ENCODE data around the gene CCDC78.

The CCDC78 gene

GRCh38 chr16:722835-723633 lies 3.2 kb downstream of the CCDC78 start:
- FAIRE-seq: no peak

- no peak for FAIRE-seq
Observed at GRCh38 chr16:721765-722540, 4.3 kb downstream of the CCDC78 start.

- FAIRE-seq: no peak
Observed at GRCh38 chr16:720990-721764, 5.1 kb downstream of the CCDC78 start, which contains the start of gene ANTKMT. TSS of gene ANTKMT (plus strand) at chr16:721146. CDS start at chr16:721275, 129 bp downstream.

DNA sequence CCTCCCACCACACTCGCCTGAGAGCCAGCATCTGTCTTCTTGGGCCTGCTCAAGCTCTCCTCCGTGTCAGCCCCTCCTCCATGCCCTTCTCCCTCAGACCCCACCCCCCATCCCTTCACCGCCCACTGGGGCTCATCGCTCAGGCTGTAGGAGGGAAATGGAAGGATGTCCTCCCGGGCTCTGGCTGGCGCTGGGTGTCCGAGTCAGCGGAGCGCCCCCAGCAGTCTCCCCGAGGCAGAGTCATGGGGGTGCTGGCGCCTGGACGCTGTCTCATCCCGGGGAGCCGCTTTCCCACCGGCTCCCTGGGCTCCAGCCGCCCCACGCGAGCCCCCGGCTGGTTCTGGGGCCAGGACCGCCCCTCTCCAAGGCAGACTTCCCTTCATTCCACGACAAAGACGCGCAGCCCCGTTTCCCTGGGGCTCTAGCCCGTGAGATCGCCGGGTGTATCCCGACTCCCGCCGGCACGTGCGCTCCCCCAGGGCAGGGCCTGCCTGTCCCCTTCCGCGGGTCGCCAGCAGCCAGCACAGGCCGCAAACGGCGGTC lies 5.7 kb downstream of the CCDC78 start:
- peak; percentile 92 for FAIRE-seq

DNA sequence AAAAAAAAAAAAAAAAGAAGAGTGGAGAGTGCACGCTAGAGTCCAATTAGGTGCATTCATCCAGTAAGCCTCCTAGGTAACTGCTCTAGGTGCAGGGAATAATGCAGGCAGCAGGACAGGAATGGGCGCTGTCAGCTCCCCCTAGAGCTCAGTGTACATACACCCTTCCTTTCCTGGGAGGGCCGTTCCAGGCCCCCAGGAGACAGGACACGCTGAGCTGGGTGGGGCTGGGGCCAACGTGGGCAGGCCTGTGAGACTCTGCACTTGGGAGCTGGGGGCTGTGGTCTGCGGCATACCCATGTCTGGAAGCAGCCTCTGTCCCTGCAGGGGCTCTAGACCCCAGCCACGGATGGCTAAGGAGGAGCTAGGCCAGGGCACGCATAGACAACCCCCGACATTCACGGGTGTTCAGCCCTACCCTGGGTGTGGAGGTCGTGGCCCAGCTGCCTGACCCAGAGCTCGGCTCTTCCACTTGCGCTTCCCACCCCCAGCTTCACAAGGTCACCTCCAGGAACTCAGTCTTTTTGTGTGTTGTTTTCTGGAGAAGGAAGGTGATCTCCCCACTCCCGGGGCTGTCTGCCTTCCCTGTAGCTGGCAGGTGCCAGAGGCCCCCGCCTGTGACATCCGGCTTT lies 6.3 kb downstream of the CCDC78 start:
- peak; percentile 89 for FAIRE-seq

- no peak for FAIRE-seq
Observed at GRCh38 chr16:718922-719321, 7.3 kb downstream of the CCDC78 start.

- no peak for FAIRE-seq
Observed at GRCh38 chr16:718389-718788, 7.9 kb downstream of the CCDC78 start.

- no peak for FAIRE-seq
Observed at GRCh38 chr16:717450-718245, 8.6 kb downstream of the CCDC78 start.

DNA sequence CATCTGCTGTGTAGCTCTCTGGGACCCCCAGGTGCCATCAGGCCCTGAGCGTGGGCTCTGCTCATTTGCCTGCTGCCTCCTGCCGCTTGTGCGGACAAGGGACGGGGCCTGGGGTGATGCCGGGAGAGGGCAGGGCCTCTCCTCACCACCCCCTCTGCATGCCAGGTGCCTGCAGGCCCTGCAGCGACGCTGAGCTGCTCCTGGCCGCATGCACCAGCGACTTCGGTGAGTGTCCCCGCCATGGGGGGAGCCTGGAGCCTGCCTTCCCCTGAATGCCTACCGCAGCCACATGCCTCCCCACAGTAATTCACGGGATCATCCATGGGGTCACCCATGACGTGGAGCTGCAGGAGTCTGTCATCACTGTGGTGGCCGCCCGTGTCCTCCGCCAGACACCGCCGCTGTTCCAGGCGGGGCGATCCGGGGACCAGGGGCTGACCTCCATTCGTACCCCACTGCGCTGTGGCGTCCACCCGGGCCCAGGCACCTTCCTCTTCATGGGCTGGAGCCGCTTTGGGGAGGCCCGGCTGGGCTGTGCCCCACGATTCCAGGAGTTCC lies 9.4 kb downstream of the CCDC78 start:
- FAIRE-seq: no peak

DNA sequence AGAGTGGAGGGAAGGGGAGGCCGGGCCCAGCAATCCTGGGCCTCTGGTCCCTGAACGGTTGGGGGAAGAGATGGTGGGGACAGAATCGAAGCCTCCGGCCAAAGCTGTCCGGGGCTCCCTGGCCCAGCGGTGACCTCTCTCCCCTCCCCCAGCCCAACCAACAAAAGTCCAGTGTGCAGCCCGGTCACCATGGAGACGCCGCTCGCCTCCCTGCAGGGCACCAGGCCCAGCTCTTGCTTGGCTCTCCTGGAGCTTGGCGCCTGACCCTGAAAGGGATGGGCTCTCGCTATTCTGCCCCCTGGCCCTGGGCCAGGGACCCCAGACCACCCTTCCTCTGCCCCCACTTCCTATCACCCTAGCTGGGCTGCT lies 10.1 kb downstream of the CCDC78 start:
- FAIRE-seq: no peak

- no peak for FAIRE-seq
Observed at GRCh38 chr16:715477-716199, 10.6 kb downstream of the CCDC78 start.

GRCh38 chr16:714558-715476 lies 11.4 kb downstream of the CCDC78 start, which contains the start of gene METRN:
TSS of gene METRN (plus strand) at chr16:715118. CDS start at chr16:715290, 172 bp downstream.
- FAIRE-seq: no peak

DNA sequence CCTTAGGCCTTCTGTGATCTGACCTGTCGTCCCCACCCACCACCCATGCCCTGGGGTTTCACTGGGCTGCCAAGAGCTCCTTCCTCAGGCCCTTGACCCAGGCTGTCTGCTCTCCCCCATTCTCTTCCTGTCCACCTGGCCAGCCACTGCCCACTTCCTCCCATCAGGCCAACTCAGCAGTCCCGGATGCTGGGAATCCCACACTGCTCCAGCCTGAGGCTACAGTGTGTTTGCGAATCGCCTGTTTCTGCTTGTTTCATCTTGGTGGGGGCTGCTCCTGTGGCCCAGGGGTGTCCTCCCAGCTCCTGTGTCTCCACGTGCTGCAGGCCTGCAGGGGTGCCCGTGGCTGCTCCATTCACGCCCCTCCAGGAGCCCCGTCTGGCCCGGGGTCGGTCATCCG lies 12.2 kb downstream of the CCDC78 start:
- FAIRE-seq: no peak

- FAIRE-seq: peak; percentile 99
Observed at GRCh38 chr16:712740-713250, 13.4 kb downstream of the CCDC78 start.

GRCh38 chr16:711548-712320 lies 14.5 kb downstream of the CCDC78 start:
- peak; percentile 57 for FAIRE-seq

GRCh38 chr16:711084-711483 lies 15.2 kb downstream of the CCDC78 start:
- no peak for FAIRE-seq

GRCh38 chr16:710500-711075 lies 15.7 kb downstream of the CCDC78 start:
- FAIRE-seq: no peak
